Small intestine (tissue), 16 donors: Measurements from ENCODE around the gene BTBD3. TPM values are rescaled to one million over a fixed set of nuclear protein-coding genes. Genes with fewer than 3 reads are reported as not detected.

Source experiments
- DNase-seq, 2 donors: peaks; one replicate each; pipeline versions ENCODE4 v3.0.0 to v3.0.0-alpha.2; 2013
- FAIRE-seq: peaks from 2 replicates; lab custom pipeline; 2012; peaks lifted over from hg19 to GRCh38; lab: Jason Lieb, UNC
- H3K27ac ChIP-seq, 3 donors: one replicate each; pipeline ENCODE4 v1.5.1; 2013; ENCODE audit warnings: low read length in 2 of 3, mild to moderate bottlenecking in 2 of 3, control low read depth in 1 of 3, inconsistent platforms in 1 of 3, low read depth in 1 of 3, moderate library complexity in 1 of 3
- H3K27me3 ChIP-seq, 3 donors: one replicate each; pipeline ENCODE4 v1.6.1; 2013; ENCODE audit warnings: low read length in 3 of 3, inconsistent platforms in 1 of 3; ENCODE audit not compliant: control insufficient read depth in 3 of 3, insufficient read depth in 3 of 3
- H3K36me3 ChIP-seq, 3 donors: one replicate each; pipeline ENCODE4 v1.6.1; 2013; ENCODE audit warnings: low read length in 3 of 3, inconsistent platforms in 1 of 3, low read depth in 1 of 3, mild to moderate bottlenecking in 1 of 3, moderate library complexity in 1 of 3; ENCODE audit not compliant: control insufficient read depth in 3 of 3, insufficient read depth in 2 of 3
- H3K4me1 ChIP-seq, 3 donors: one replicate each; pipeline ENCODE4 v1.6.1; 2013; ENCODE audit warnings: low read length in 2 of 3, inconsistent platforms in 1 of 3, low read depth in 1 of 3, mild to moderate bottlenecking in 1 of 3, moderate library complexity in 1 of 3; ENCODE audit not compliant: control insufficient read depth in 3 of 3, insufficient read depth in 2 of 3
- H3K4me3 ChIP-seq, 3 donors: one replicate each; pipeline ENCODE4 v1.5.1; 2013; ENCODE audit warnings: low read length in 3 of 3, control low read depth in 1 of 3, inconsistent platforms in 1 of 3, low read depth in 1 of 3, mild to moderate bottlenecking in 1 of 3, moderate library complexity in 1 of 3
- H3K9me3 ChIP-seq, 2 donors: one replicate each; pipeline ENCODE4 v1.6.1; 2013; ENCODE audit warnings: low read depth in 1 of 2, low read length in 1 of 2; ENCODE audit not compliant: control insufficient read depth in 2 of 2, insufficient read depth in 1 of 2
- WGBS, 3 donors: extraction: QIAGEN DNeasy Blood & Tissue Kit; methylation state at CpG; one replicate each; pipeline ENCODE4 v1.1.7; 2013; 5-methylcytosine and 5-hydroxymethylcytosine counted together
- long read RNA-seq, 10 donors: transcript quantifications; one replicate each; lab custom pipeline, GENCODE V29; 2026
- polyA plus RNA-seq, 4 donors: library from polyadenylated mRNA; stranded (reverse) in 3 of 4; unstranded in 1 of 4; fragments of 200-250 nt in 3 of 4; fragments of 120-200 nt in 1 of 4; gene quantifications; one replicate each; pipeline versions ENCODE4 v1.2.1 to v1.2.3, GENCODE V29; 2013
- donor health status: healthy with polysubstance abuse.
- donor health status: control.
- donor health status: control.
- donor health status: Bipolar disorder and iron deficiency.
- donor health status: healthy.

Gene BTBD3
- 10 to 100 TPM in 2 of 4 donors, 1 to 10 TPM in 2; 6.9 to 50.2 (median 10.4) TPM for polyA plus RNA-seq
- long read RNA-seq, donor 1, full-length matches to known transcripts = 25 of 25 reads
- long read RNA-seq, donor 1, partial matches to known transcripts = 0 of 25 reads
- long read RNA-seq, donor 1, other reads (novel, unspliced or antisense) = 0 of 25 reads
- long read RNA-seq, donor 2, full-length matches to known transcripts = 10 of 10 reads
- long read RNA-seq, donor 2, partial matches to known transcripts = 0 of 10 reads
- long read RNA-seq, donor 2, other reads (novel, unspliced or antisense) = 0 of 10 reads
- long read RNA-seq, donor 3, full-length matches to known transcripts = 8 of 8 reads
- long read RNA-seq, donor 3, partial matches to known transcripts = 0 of 8 reads
- long read RNA-seq, donor 3, other reads (novel, unspliced or antisense) = 0 of 8 reads
- long read RNA-seq, donor 4, full-length matches to known transcripts = 1 of 1 reads
- long read RNA-seq, donor 4, partial matches to known transcripts = 0 of 1 reads
- long read RNA-seq, donor 4, other reads (novel, unspliced or antisense) = 0 of 1 reads
- long read RNA-seq, donor 5, full-length matches to known transcripts = 6 of 6 reads
- long read RNA-seq, donor 5, partial matches to known transcripts = 0 of 6 reads
- long read RNA-seq, donor 5, other reads (novel, unspliced or antisense) = 0 of 6 reads
- long read RNA-seq, donor 6, full-length matches to known transcripts = 9 of 9 reads
- long read RNA-seq, donor 6, partial matches to known transcripts = 0 of 9 reads
- long read RNA-seq, donor 6, other reads (novel, unspliced or antisense) = 0 of 9 reads
- long read RNA-seq, donor 7, full-length matches to known transcripts = 19 of 19 reads
- long read RNA-seq, donor 7, partial matches to known transcripts = 0 of 19 reads
- long read RNA-seq, donor 7, other reads (novel, unspliced or antisense) = 0 of 19 reads
- long read RNA-seq, donor 8, full-length matches to known transcripts = 1 of 1 reads
- long read RNA-seq, donor 8, partial matches to known transcripts = 0 of 1 reads
- long read RNA-seq, donor 8, other reads (novel, unspliced or antisense) = 0 of 1 reads
- long read RNA-seq, donor 9 = 0 reads
- long read RNA-seq, donor 10, full-length matches to known transcripts = 21 of 21 reads
- long read RNA-seq, donor 10, partial matches to known transcripts = 0 of 21 reads
- long read RNA-seq, donor 10, other reads (novel, unspliced or antisense) = 0 of 21 reads

DNA sequence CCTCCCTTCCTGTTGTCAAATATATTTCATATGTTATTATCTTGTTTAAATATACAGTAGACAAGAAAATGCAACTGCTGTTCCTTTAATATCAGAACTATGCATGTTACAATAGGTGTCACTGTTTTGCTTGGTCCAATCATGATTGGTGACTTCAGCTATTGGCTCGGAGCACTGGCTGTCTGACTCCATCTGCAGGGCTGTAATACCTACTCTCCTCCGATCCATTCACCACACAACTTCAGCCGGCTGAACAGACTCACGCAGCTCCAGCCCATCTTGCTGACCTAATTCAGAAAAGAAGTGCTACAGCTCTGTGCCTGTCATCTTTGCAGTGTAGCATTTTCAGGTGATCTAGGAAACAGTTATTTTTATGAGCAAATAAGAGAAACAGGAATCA lies at the start of gene BTBD3:
Gene BTBD3, plus strand, starts transcription at position 231 of the 400 bp plus-strand sequence. CDS start 383 bp downstream, outside the sequence.
- Histone ChIP-seq H3K4me3 (peak within 1 kb of the TSS in 1 of 3 donors; percentile 28), H3K36me3 (peaks cover 0 to 6% (median 2%) of the 10 kb centered on the region in 3 donors), H3K9me3 (no peaks in the 10 kb centered on the region), H3K27me3 (no peaks in the 10 kb centered on the region), H3K27ac (peak within 1 kb of the TSS in 2 of 3 donors; percentile 41 to 65), H3K4me1 (peaks cover 0 to 6% (median 4%) of the 10 kb centered on the region in 3 donors)
- DNase-seq (peak; percentile 62 to 68), FAIRE-seq (no peak)
- 11 to 16% (median 13%) methylated on average over 4 of the region's 4 CpGs for WGBS, 3 donors

GRCh38 chr20:11869641-11870040 lies 48.1 kb upstream of the BTBD3 start:
- no peak for FAIRE-seq

GRCh38 chr20:11870411-11870810 lies 47.3 kb upstream of the BTBD3 start:
- Histone ChIP-seq H3K27ac (no peak overlapping the region), H3K4me3 (no peak overlapping the region), H3K9me3 (no peaks in the 10 kb centered on the region), H3K36me3 (no peaks in the 10 kb centered on the region), H3K27me3 (no peaks in the 10 kb centered on the region), H3K4me1 (no peaks in the 10 kb centered on the region)
- WGBS, 3 donors = 35 to 55% (median 50%) methylated on average over 3 of the region's 3 CpGs
- DNase-seq (no peak), FAIRE-seq (no peak)

More at GRCh38 chr20:11869641-11870040, 48.1 kb upstream of the BTBD3 start:
- Histone ChIP-seq H3K36me3 (no peaks in the 10 kb centered on the region), H3K4me1 (no peaks in the 10 kb centered on the region), H3K9me3 (no peaks in the 10 kb centered on the region), H3K27me3 (no peaks in the 10 kb centered on the region), H3K27ac (no peak overlapping the region), H3K4me3 (no peak overlapping the region)
- DNase-seq = no peak

DNA sequence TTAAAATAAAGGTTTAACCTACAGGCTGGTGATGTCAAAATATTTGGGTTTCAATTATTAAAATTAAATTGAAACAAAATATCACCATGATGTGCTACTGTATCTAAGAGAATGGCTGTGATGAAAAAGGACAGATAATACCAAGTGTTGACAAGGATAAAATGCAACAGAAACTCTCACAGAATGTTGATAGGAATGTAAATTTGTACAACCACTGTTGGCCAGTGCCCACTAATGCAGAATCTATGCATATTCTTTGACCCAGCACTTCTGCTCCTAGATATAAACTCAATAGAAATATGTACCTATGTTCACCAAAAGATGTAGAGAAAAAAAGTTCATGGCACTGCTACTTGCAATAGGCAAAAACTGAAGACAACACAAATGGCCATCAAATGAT lies 41.1 kb upstream of the BTBD3 start:
- FAIRE-seq = no peak
- no peak overlapping the region for H3K4me3 ChIP-seq
- H3K4me1 ChIP-seq = no peaks in the 10 kb centered on the region

GRCh38 chr20:11880680-11881079 lies 37.0 kb upstream of the BTBD3 start:
- DNase-seq (no peak), FAIRE-seq (no peak)
- no peak overlapping the region for H3K4me3 ChIP-seq
- H3K27ac ChIP-seq = no peak overlapping the region
- H3K9me3 ChIP-seq = peaks cover 0 to 3% of the 10 kb centered on the region in 2 donors
- H3K4me1 ChIP-seq = no peaks in the 10 kb centered on the region
- no peaks in the 10 kb centered on the region for H3K27me3 ChIP-seq
- 78 to 85% (median 81%) methylated on average over 4 of the region's 4 CpGs for WGBS, 3 donors
- H3K36me3 ChIP-seq = no peaks in the 10 kb centered on the region

More for the DNA sequence above, 41.1 kb upstream of the BTBD3 start:
- Histone ChIP-seq H3K27ac (no peak overlapping the region), H3K36me3 (no peaks in the 10 kb centered on the region), H3K27me3 (no peaks in the 10 kb centered on the region), H3K9me3 (peaks cover 0 to 3% of the 10 kb centered on the region in 2 donors)
- DNase-seq = no peak

- Histone ChIP-seq H3K9me3 (peaks cover 0 to 3% of the 10 kb centered on the region in 2 donors), H3K4me1 (no peaks in the 10 kb centered on the region), H3K4me3 (no peak overlapping the region), H3K36me3 (no peaks in the 10 kb centered on the region), H3K27me3 (no peaks in the 10 kb centered on the region), H3K27ac (no peak overlapping the region)
- DNase-seq = no peak
- WGBS, 3 donors = 56 to 67% (median 59%) methylated on average over 4 of the region's 4 CpGs
- FAIRE-seq = no peak
Measured at GRCh38 chr20:11881449-11881848, 36.2 kb upstream of the BTBD3 start.

DNA sequence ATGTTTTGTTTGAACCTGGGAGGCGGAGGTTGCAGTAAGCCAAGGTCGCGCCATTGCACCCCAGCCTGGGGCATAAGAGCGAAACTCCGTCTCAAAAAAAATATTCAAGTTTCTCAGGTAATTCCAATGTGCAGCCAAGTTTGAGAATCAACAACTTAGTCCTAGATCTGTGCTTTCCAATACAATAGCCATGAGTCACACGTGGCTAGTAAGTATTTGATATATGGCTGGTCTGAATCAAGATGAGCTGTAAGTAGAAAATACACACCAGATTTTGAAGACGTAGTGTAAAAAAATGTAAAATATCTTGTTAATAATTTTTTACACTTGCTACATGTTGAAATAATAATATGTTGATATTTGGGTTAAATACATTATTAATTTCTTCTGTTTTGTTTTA lies 35.0 kb upstream of the BTBD3 start:
- H3K4me3 ChIP-seq = no peak overlapping the region
- no peaks in the 10 kb centered on the region for H3K36me3 ChIP-seq
- H3K27ac ChIP-seq = no peak overlapping the region
- WGBS, 3 donors = 80 to 84% (median 81%) methylated on average over 7 of the region's 7 CpGs
- H3K9me3 ChIP-seq = peaks cover 0 to 3% of the 10 kb centered on the region in 2 donors
- FAIRE-seq (no peak), DNase-seq (no peak)
- no peaks in the 10 kb centered on the region for H3K27me3 ChIP-seq
- no peaks in the 10 kb centered on the region for H3K4me1 ChIP-seq

DNA sequence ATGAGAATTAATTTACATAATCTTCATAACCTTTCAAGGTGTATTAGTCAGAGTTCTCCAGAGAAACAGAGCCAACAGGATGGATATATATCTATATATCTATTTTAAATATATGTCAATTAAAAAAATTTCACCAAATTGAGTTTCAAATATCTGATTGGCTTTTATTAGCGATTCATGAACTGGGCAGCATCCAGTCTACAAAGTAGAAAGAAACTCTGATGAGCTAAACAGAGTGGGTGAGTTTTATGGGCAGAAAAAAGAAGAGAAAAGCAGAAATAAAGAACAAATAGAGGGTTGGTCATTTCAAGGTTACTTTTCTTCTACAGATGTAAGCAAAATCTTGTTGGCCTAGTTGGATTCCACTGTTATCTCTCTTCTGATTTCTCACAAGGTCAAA lies 29.0 kb upstream of the BTBD3 start:
- FAIRE-seq = no peak
- H3K4me3 ChIP-seq = no peak overlapping the region
- no peak overlapping the region for H3K27ac ChIP-seq
- no peaks in the 10 kb centered on the region for H3K36me3 ChIP-seq
- DNase-seq = no peak
- no peaks in the 10 kb centered on the region for H3K9me3 ChIP-seq
- WGBS, 3 donors = 0 to 35% (median 0%) methylated on average over 1 of the region's 1 CpG
- peaks cover 0 to 3% (median 0%) of the 10 kb centered on the region in 3 donors for H3K4me1 ChIP-seq
- H3K27me3 ChIP-seq = no peaks in the 10 kb centered on the region
